ENCODE data around the gene MTO1.

GRCh38 chr6:73451223-73452106, 10.1 kb upstream of the MTO1 start:
- no peak for TF ChIP-seq CTCF (IDR thresholded peaks at IDR 0.05)
- no peak for TF ChIP-seq POLR2A (IDR thresholded peaks at IDR 0.05)

Data from lower leg skin (tissue), 3 donors.